Mammary epithelial cell (primary cell): Measurements from ENCODE around the gene SOX5.

Experiments used
- EZH2 ChIP-seq: IDR thresholded peaks from 2 replicates; pipeline ENCODE4 v1.6.1; 2012; ENCODE audit warnings: low read length, inconsistent platforms, borderline replicate concordance
- TF ChIP-seq, protein P1 (sequence below), 2 donors: IDR thresholded peaks in 1 of 2; conservative IDR thresholded peaks in 1 of 2; 2 replicates each; pipeline ENCODE4 v1.5.1; 2011 to 2012; ENCODE audit warnings: inconsistent platforms in 2 of 2, low read length in 2 of 2, mild to moderate bottlenecking in 2 of 2, control low read depth in 1 of 2, low read depth in 1 of 2; ENCODE audit not compliant: insufficient read depth in 1 of 2; ENCODE audit errors: extremely low read depth in 1 of 2

DNA sequence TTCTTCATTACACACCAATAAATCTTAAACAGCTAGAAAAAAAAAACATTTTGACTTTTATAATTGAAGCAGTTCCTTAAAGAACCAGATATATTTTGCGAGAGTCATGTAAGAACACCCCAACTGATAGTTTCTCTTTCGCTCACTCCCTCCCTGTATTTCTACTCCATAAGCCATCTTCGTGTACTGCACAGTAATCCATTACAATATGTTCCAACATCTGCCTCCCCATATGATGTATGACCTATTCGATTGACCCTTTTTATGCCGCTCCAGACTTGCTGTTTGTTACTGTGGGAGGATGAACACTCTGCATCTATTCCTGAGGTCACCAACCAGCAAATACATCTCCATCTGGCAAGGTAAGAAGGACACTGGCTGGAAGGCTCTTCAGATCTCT is 331.7 kb downstream of the SOX5 start:
- TF ChIP-seq, protein P1, sequence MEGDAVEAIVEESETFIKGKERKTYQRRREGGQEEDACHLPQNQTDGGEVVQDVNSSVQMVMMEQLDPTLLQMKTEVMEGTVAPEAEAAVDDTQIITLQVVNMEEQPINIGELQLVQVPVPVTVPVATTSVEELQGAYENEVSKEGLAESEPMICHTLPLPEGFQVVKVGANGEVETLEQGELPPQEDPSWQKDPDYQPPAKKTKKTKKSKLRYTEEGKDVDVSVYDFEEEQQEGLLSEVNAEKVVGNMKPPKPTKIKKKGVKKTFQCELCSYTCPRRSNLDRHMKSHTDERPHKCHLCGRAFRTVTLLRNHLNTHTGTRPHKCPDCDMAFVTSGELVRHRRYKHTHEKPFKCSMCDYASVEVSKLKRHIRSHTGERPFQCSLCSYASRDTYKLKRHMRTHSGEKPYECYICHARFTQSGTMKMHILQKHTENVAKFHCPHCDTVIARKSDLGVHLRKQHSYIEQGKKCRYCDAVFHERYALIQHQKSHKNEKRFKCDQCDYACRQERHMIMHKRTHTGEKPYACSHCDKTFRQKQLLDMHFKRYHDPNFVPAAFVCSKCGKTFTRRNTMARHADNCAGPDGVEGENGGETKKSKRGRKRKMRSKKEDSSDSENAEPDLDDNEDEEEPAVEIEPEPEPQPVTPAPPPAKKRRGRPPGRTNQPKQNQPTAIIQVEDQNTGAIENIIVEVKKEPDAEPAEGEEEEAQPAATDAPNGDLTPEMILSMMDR (conservative IDR thresholded peaks at IDR 0.05 in 1 of 2, IDR thresholded peaks at IDR 0.05 in 1 of 2; ENCODE audit: extremely low read depth in 1 of 2, insufficient read depth in 1 of 2, low read depth in 1 of 2, low read length in 2 of 2), result no peak
- TF ChIP-seq EZH2, result no peak
